CD8-positive, alpha-beta memory T cell (primary cell): ENCODE results near the gene SMTNL2. TPM values are rescaled to one million over a fixed set of nuclear protein-coding genes. Genes with fewer than 3 reads are reported as not detected.

Experiments
- CTCF ChIA-PET: fragments of 350-600 bp; sonication (Branson Sonifier 250); formaldehyde crosslinking; loops from one replicate; lab custom pipeline; 2021; ENCODE audit warnings: antibody characterized with exemption; lab: Charles Lee
- POLR2A ChIA-PET: fragments of 350-600 bp; sonication (Branson Sonifier 250); formaldehyde crosslinking; loops from one replicate; lab custom pipeline; 2021; ENCODE audit warnings: antibody characterized with exemption; lab: Charles Lee
- DNase-seq, 5 donors: peaks; one replicate each; pipeline versions ENCODE4 v3.0.0 to v3.0.0-alpha.2; 2020 to 2022; ENCODE audit warnings: mixed read lengths in 1 of 5
- H3K27ac ChIP-seq: one replicate; pipeline ENCODE4 v1.7.0; 2013; ENCODE audit warnings: low read depth, mild to moderate bottlenecking, low read length, moderate library complexity
- H3K27me3 ChIP-seq: 2 replicates; pipeline ENCODE4 v1.7.0; 2013; ENCODE audit warnings: low read length, mild to moderate bottlenecking; ENCODE audit not compliant: insufficient read depth, poor library complexity, severe bottlenecking
- H3K36me3 ChIP-seq: 2 replicates; pipeline ENCODE4 v1.7.0; 2013; ENCODE audit warnings: mild to moderate bottlenecking, low read length, moderate library complexity; ENCODE audit not compliant: insufficient read depth
- H3K4me1 ChIP-seq: 2 replicates; pipeline ENCODE4 v1.7.0; 2013; ENCODE audit warnings: mild to moderate bottlenecking, low read length, moderate library complexity; ENCODE audit not compliant: insufficient read depth
- H3K4me3 ChIP-seq: 2 replicates; pipeline ENCODE4 v1.7.0; 2013; ENCODE audit warnings: mild to moderate bottlenecking, low read length
- H3K9me3 ChIP-seq: 2 replicates; pipeline ENCODE4 v1.7.0; 2013; ENCODE audit warnings: mild to moderate bottlenecking, low read length
- H3K27ac Mint-ChIP-seq, 8 donors: one replicate each; pipeline ENCODE4 v1.8.0; 2020 to 2021; ENCODE audit warnings: mixed read lengths in 8 of 8, mild to moderate bottlenecking in 6 of 8, inconsistent platforms in 3 of 8, moderate library complexity in 3 of 8
- H3K27me3 Mint-ChIP-seq, 2 donors: one replicate each; pipeline ENCODE4 v1.8.0; 2020 to 2021; ENCODE audit warnings: mixed read lengths in 2 of 2, mild to moderate bottlenecking in 1 of 2, moderate library complexity in 1 of 2
- H3K36me3 Mint-ChIP-seq, 3 donors: one replicate each; pipeline ENCODE4 v1.8.0; 2020 to 2021; ENCODE audit warnings: mixed read lengths in 3 of 3, inconsistent platforms in 1 of 3, mild to moderate bottlenecking in 1 of 3
- H3K4me1 Mint-ChIP-seq, 3 donors: one replicate each; pipeline ENCODE4 v1.8.0; 2020 to 2021; ENCODE audit warnings: mixed read lengths in 3 of 3, inconsistent platforms in 1 of 3, mild to moderate bottlenecking in 1 of 3
- H3K4me3 Mint-ChIP-seq, 7 donors: one replicate each; pipeline ENCODE4 v1.8.0; 2020 to 2021; ENCODE audit warnings: mixed read lengths in 7 of 7, mild to moderate bottlenecking in 6 of 7, moderate library complexity in 4 of 7, inconsistent platforms in 2 of 7
- H3K9me3 Mint-ChIP-seq, 5 donors: one replicate each; pipeline ENCODE4 v1.8.0; 2020 to 2022; ENCODE audit warnings: mixed read lengths in 5 of 5, mild to moderate bottlenecking in 3 of 5, moderate library complexity in 2 of 5, inconsistent platforms in 1 of 5
- polyA plus RNA-seq: library from polyadenylated mRNA; unstranded; fragments of 300-500 nt; fragmentation: Illumina TruSeq; gene quantifications from one replicate; pipeline ENCODE4 v1.2.3, GENCODE V29; 2021
- total RNA-seq, 2 experiments: library from RNA; stranded (reverse); gene quantifications; one replicate each; pipeline ENCODE4 v1.2.3, GENCODE V29; 2021

Gene SMTNL2
- total and polyA plus RNA-seq, 3 experiments from 2014 or later: not detected

- no peaks in the 10 kb centered on the region for H3K9me3 Mint-ChIP-seq
- H3K4me1 ChIP-seq: peaks cover 21% of the 10 kb centered on the region
- H3K27ac Mint-ChIP-seq: peak within 1 kb of the TSS; percentile 65 to 99 (median 97)
- POLR2A ChIA-PET: interaction anchor here (0.8 to 1.0 kb wide), 3 partner anchors 12 to 121 kb away, joined by 3 to 4 read pairs (median 4); partner anchors contain the start of gene SPNS3
- H3K27me3 ChIP-seq: no peaks in the 10 kb centered on the region
- H3K4me1 Mint-ChIP-seq: peaks cover 27 to 32% (median 30%) of the 10 kb centered on the region in 3 donors
- peaks cover 17% of the 10 kb centered on the region for H3K36me3 ChIP-seq
- CTCF ChIA-PET: interaction anchor here (0.6 to 2.5 kb wide), 2 partner anchors 12 to 14 kb away, joined by 3 to 14 read pairs; no protein-coding TSS in a partner anchor
- peak within 1 kb of the TSS; percentile 75 for H3K4me3 ChIP-seq
- peak within 1 kb of the TSS; percentile 59 for H3K27ac ChIP-seq
- H3K36me3 Mint-ChIP-seq: peaks cover 0 to 45% (median 3%) of the 10 kb centered on the region in 3 donors
- peak; percentile 94 to 98 (median 97) for DNase-seq
- no peaks in the 10 kb centered on the region for H3K9me3 ChIP-seq
- no peaks in the 10 kb centered on the region for H3K27me3 Mint-ChIP-seq
- peak within 1 kb of the TSS; percentile 83 to 97 (median 96) for H3K4me3 Mint-ChIP-seq
Observed at GRCh38 chr17:4554997-4555799, 29.1 kb upstream of the SMTNL2 start, which contains the start of gene MYBBP1A. Gene MYBBP1A, minus strand, starts transcription at chr17:4555384. Its CDS starts 60 bp downstream, at chr17:4555324.

GRCh38 chr17:4555873-4556759 is 28.2 kb upstream of the SMTNL2 start:
- ChIA-PET CTCF (interaction anchor here (1.7 to 2.5 kb wide), 2 partner anchors 10 to 11 kb away, joined by 14 to 18 read pairs; no protein-coding TSS in a partner anchor), POLR2A (interaction anchor here (0.6 to 1.0 kb wide), 4 partner anchors 11 to 294 kb away, joined by 3 to 4 read pairs (median 4); partner anchors contain the start of gene SPNS3)
- no peak for DNase-seq
- Histone ChIP-seq H3K27ac (peak overlapping the region; percentile 59), H3K4me1 (peaks cover 21% of the 10 kb centered on the region), H3K9me3 (no peaks in the 10 kb centered on the region), H3K36me3 (peaks cover 7% of the 10 kb centered on the region), H3K4me3 (peak overlapping the region; percentile 75), H3K27me3 (no peaks in the 10 kb centered on the region)
- Mint-ChIP-seq H3K36me3 (peaks cover 0 to 35% (median 1%) of the 10 kb centered on the region in 3 donors), H3K27me3 (no peaks in the 10 kb centered on the region), H3K27ac (peak overlapping the region; percentile 65 to 99 (median 97)), H3K4me1 (peaks cover 27 to 30% (median 30%) of the 10 kb centered on the region in 3 donors), H3K4me3 (peak overlapping the region; percentile 83 to 97 (median 96)), H3K9me3 (no peaks in the 10 kb centered on the region)

DNA sequence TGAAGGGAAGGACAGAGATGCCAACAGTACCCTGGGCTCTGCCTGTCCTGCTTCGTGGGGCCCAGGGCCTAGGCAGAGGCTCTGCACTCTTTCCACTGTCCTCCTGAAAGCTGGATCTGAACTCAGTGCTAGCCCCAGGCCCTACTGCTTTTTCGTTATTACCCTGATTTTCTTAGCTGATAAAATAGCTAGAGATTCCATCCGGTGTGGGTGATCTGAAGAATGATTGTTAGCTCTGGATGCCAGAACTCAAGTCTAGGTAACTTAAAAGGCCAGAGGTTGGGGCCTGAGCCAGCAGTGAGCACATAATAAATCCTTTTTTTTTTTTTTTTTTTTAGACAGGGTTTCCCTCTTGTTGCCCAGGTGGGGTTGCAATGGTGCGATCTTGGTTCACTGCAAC is 27.3 kb upstream of the SMTNL2 start:
- Mint-ChIP-seq H3K36me3 (peaks cover 0 to 27% (median 0%) of the 10 kb centered on the region in 3 donors), H3K27me3 (no peaks in the 10 kb centered on the region), H3K9me3 (no peaks in the 10 kb centered on the region), H3K4me3 (peak overlapping the region in 4 of 7 donors; percentile 36 to 96 (median 66)), H3K27ac (peak overlapping the region in 2 of 8 donors; percentile 27 to 77), H3K4me1 (peaks cover 29 to 34% (median 34%) of the 10 kb centered on the region in 3 donors)
- DNase-seq: no peak
- CTCF ChIA-PET: interaction anchor here (1.7 kb wide), 1 partner anchor 9 kb away, joined by 18 read pairs; no protein-coding TSS in a partner anchor
- H3K36me3 ChIP-seq: peaks cover 6% of the 10 kb centered on the region
- no peaks in the 10 kb centered on the region for H3K27me3 ChIP-seq
- H3K9me3 ChIP-seq: no peaks in the 10 kb centered on the region
- no peak overlapping the region for H3K4me3 ChIP-seq
- POLR2A ChIA-PET: interaction anchor here (0.6 kb wide), 1 partner anchor 295 kb away, joined by 4 read pairs; no protein-coding TSS in a partner anchor
- peaks cover 23% of the 10 kb centered on the region for H3K4me1 ChIP-seq
- H3K27ac ChIP-seq: no peak overlapping the region

GRCh38 chr17:4557626-4558346 is 26.5 kb upstream of the SMTNL2 start:
- no peaks in the 10 kb centered on the region for H3K9me3 Mint-ChIP-seq
- Histone ChIP-seq H3K27me3 (no peaks in the 10 kb centered on the region), H3K27ac (no peak overlapping the region), H3K4me3 (no peak overlapping the region), H3K9me3 (no peaks in the 10 kb centered on the region), H3K36me3 (peaks cover 6% of the 10 kb centered on the region), H3K4me1 (peaks cover 31% of the 10 kb centered on the region)
- peak overlapping the region in 2 of 7 donors; percentile 40 to 80 for H3K4me3 Mint-ChIP-seq
- H3K4me1 Mint-ChIP-seq: peaks cover 35 to 42% (median 42%) of the 10 kb centered on the region in 3 donors
- H3K27me3 Mint-ChIP-seq: no peaks in the 10 kb centered on the region
- H3K27ac Mint-ChIP-seq: peak overlapping the region in 1 of 8 donors; percentile 61
- H3K36me3 Mint-ChIP-seq: peaks cover 0 to 20% (median 0%) of the 10 kb centered on the region in 3 donors
- POLR2A ChIA-PET: no interaction called here
- CTCF ChIA-PET: interaction anchor here (1.7 kb wide), 1 partner anchor 9 kb away, joined by 18 read pairs; no protein-coding TSS in a partner anchor
- no peak for DNase-seq

GRCh38 chr17:4558347-4558971 is 25.9 kb upstream of the SMTNL2 start:
- Histone ChIP-seq H3K4me1 (peaks cover 31% of the 10 kb centered on the region), H3K27me3 (no peaks in the 10 kb centered on the region), H3K36me3 (peaks cover under 1% of the 10 kb centered on the region), H3K4me3 (no peak overlapping the region), H3K9me3 (no peaks in the 10 kb centered on the region), H3K27ac (no peak overlapping the region)
- Mint-ChIP-seq H3K27me3 (no peaks in the 10 kb centered on the region), H3K4me1 (peaks cover 35 to 47% (median 47%) of the 10 kb centered on the region in 3 donors), H3K4me3 (no peak overlapping the region), H3K36me3 (peaks cover 0 to 18% (median 0%) of the 10 kb centered on the region in 3 donors), H3K27ac (peak overlapping the region in 1 of 8 donors; percentile 61), H3K9me3 (no peaks in the 10 kb centered on the region)
- POLR2A ChIA-PET: interaction anchor here (0.6 kb wide), 1 partner anchor 477 kb away, joined by 4 read pairs; no protein-coding TSS in a partner anchor
- CTCF ChIA-PET: no interaction called here
- DNase-seq: no peak

GRCh38 chr17:4559139-4559791 is 25.1 kb upstream of the SMTNL2 start:
- POLR2A ChIA-PET: no interaction called here
- H3K4me3 ChIP-seq: no peak overlapping the region
- CTCF ChIA-PET: no interaction called here
- no peak overlapping the region for H3K4me3 Mint-ChIP-seq
- no peaks in the 10 kb centered on the region for H3K9me3 Mint-ChIP-seq
- peaks cover 0 to 12% (median 0%) of the 10 kb centered on the region in 3 donors for H3K36me3 Mint-ChIP-seq
- H3K27ac ChIP-seq: no peak overlapping the region
- H3K27me3 Mint-ChIP-seq: no peaks in the 10 kb centered on the region
- H3K4me1 ChIP-seq: peaks cover 23% of the 10 kb centered on the region
- peak overlapping the region in 1 of 8 donors; percentile 33 for H3K27ac Mint-ChIP-seq
- H3K9me3 ChIP-seq: no peaks in the 10 kb centered on the region
- DNase-seq: no peak
- H3K27me3 ChIP-seq: no peaks in the 10 kb centered on the region
- no peaks in the 10 kb centered on the region for H3K36me3 ChIP-seq
- peaks cover 27 to 40% (median 39%) of the 10 kb centered on the region in 3 donors for H3K4me1 Mint-ChIP-seq
